ENCODE measurements around the gene DNAJC5G.
"Not testable (repeated sequence)": the region's sequence is repeated elsewhere in the genome, so short reads cannot be mapped to it uniquely, and the experiment has no call there.

DNA sequence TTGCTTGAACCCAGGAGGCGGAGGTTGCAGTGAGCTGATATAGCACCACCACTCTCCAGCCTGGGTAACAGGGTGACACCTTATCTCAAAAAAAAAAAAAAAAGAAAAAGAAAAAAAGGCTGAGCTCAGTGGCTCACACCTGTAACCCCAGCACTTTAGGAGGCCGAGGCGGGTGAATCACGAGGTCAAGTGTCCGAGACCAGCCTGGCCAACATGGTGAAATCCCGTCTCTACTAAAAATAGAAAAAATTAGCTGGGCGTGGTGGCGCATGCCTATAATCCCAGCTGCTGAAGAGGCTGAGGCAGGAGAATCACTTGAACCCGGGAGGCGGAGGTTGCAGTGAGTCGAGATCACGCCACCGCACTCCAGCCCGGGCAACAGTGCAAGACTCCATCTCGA, 44.6 kb downstream of the DNAJC5G start:
- not testable (repeated sequence) for TF ChIP-seq EZH2 (IDR thresholded peaks at IDR 0.05; ENCODE audit: borderline replicate concordance, insufficient read depth, low read depth, low read length, poor library complexity, severe bottlenecking)
- TF ChIP-seq, protein P1, sequence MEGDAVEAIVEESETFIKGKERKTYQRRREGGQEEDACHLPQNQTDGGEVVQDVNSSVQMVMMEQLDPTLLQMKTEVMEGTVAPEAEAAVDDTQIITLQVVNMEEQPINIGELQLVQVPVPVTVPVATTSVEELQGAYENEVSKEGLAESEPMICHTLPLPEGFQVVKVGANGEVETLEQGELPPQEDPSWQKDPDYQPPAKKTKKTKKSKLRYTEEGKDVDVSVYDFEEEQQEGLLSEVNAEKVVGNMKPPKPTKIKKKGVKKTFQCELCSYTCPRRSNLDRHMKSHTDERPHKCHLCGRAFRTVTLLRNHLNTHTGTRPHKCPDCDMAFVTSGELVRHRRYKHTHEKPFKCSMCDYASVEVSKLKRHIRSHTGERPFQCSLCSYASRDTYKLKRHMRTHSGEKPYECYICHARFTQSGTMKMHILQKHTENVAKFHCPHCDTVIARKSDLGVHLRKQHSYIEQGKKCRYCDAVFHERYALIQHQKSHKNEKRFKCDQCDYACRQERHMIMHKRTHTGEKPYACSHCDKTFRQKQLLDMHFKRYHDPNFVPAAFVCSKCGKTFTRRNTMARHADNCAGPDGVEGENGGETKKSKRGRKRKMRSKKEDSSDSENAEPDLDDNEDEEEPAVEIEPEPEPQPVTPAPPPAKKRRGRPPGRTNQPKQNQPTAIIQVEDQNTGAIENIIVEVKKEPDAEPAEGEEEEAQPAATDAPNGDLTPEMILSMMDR (IDR thresholded peaks at IDR 0.05) = not testable (repeated sequence)

Measured in B cell (primary cell).